HFFc6 (cell line): ENCODE results near the gene KRTAP5-3. TPM values are rescaled to one million over a fixed set of nuclear protein-coding genes. Genes with fewer than 3 reads are reported as not detected.
A peak's percentile ranks its signal among the peaks of the same experiment; 100 is the strongest.
"Not testable (repeated sequence)": the region's sequence is repeated elsewhere in the genome, so short reads cannot be mapped to it uniquely, and the experiment has no call there.

Experiments used
- DNase-seq: peaks from one replicate; pipeline ENCODE4 v3.0.0-alpha.2; 2018
- H3K27ac Mint-ChIP-seq: 2 replicates; pipeline ENCODE4 v1.8.0; 2020; ENCODE audit warnings: mild to moderate bottlenecking, mixed read lengths
- H3K27me3 Mint-ChIP-seq: 2 replicates; pipeline ENCODE4 v1.8.0; 2021; ENCODE audit warnings: mild to moderate bottlenecking, moderate library complexity, mixed read lengths; ENCODE audit not compliant: insufficient read depth
- H3K36me3 Mint-ChIP-seq: 2 replicates; pipeline ENCODE4 v1.8.0; 2021; ENCODE audit warnings: low read depth, mixed read lengths
- H3K4me1 Mint-ChIP-seq: 2 replicates; pipeline ENCODE4 v1.8.0; 2020; ENCODE audit warnings: low read depth, mixed read lengths
- H3K4me3 Mint-ChIP-seq: 2 replicates; pipeline ENCODE4 v1.8.0; 2020; ENCODE audit warnings: mild to moderate bottlenecking, moderate library complexity, mixed read lengths
- H3K9me3 Mint-ChIP-seq: 2 replicates; pipeline ENCODE4 v1.8.0; 2020; ENCODE audit warnings: mild to moderate bottlenecking, mixed read lengths
- total RNA-seq, 6 experiments: library from RNA; stranded (reverse); fragmentation: NEBNext Ultra II Directional; extraction: Animal tissue kit (Norgen Biotek cat#: 25700); gene quantifications; 2 replicates in 1 of 6; 3 replicates in 5 of 6; pipeline ENCODE4 v1.2.3, GENCODE V29; 2021
- TF ChIP-seq, protein P1 (sequence below): fragments of 200-600 bp; sonication (generic); IDR thresholded peaks from 2 replicates; pipeline ENCODE4 v1.5.0; 2021; ENCODE audit warnings: antibody characterized with exemption, mild to moderate bottlenecking

KRTAP5-3 gene
- total RNA-seq, 6 experiments from 2014 or later, result not detected

DNA sequence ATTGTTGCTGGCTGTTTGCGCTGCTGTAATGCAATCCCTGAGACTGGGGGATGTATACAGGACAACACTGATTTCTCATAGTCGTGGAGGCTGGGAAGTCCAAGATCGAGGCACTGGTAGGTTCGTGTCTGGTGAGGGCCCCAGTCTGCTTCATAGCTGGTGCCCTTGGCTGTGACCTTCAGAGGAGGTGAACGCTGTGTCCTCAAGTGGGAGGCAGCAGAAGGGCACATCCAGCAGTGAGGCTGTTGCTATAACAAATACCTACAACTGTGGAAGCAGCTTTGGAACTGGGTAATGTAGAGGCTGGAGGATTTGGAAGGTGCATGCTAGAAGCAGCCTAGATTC, 42.6 kb upstream of the KRTAP5-3 start:
- Mint-ChIP-seq H3K36me3 (no peaks in the 10 kb centered on the region), H3K9me3 (no peaks in the 10 kb centered on the region), H3K27me3 (peaks cover 40% of the 10 kb centered on the region), H3K4me3 (no peak overlapping the region), H3K4me1 (no peaks in the 10 kb centered on the region), H3K27ac (no peak overlapping the region)
- no peak for DNase-seq
- TF ChIP-seq, protein P1, sequence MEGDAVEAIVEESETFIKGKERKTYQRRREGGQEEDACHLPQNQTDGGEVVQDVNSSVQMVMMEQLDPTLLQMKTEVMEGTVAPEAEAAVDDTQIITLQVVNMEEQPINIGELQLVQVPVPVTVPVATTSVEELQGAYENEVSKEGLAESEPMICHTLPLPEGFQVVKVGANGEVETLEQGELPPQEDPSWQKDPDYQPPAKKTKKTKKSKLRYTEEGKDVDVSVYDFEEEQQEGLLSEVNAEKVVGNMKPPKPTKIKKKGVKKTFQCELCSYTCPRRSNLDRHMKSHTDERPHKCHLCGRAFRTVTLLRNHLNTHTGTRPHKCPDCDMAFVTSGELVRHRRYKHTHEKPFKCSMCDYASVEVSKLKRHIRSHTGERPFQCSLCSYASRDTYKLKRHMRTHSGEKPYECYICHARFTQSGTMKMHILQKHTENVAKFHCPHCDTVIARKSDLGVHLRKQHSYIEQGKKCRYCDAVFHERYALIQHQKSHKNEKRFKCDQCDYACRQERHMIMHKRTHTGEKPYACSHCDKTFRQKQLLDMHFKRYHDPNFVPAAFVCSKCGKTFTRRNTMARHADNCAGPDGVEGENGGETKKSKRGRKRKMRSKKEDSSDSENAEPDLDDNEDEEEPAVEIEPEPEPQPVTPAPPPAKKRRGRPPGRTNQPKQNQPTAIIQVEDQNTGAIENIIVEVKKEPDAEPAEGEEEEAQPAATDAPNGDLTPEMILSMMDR, result no peak

DNA sequence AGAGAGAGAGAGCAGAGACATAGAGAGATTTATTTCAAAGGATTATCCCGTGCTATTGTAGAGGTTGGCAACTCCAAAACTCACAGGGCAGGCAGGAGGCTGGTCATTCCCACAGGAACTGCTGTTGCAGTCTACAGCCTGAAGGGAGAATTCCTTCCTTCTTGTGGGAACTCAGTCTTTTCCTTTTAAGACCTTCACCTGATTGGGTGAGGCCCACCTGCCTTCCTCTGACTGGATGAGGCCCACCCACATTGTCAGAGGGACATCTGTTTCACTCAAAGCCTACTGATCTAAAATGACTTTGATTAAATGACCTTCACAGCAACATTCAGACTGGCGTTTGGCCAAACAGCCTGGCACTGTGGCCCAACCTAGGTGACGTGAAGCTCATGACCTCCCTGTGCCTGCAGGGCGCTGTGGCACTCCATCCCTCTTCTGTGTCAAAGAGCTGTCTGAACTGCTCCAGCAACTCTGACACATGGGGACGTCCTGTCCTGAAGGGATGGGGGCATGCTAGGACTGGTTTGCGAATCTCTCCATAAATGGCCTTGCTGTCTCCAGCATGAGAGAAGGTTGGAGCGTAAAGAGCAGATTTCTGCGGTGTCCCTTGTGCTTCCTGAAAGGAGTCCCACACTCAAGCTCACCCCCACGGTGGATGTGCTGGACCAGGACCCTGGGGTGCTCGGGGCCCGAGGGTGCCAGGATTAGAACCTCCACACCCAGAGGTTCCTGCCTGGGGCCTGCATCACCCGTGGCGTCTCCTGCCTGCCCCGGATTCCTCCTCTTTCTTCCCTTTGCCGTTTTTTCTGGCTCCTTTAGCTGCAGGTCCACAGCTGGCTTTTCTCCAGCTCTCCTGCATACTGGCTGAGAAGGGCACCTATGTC, 42.0 kb upstream of the KRTAP5-3 start:
- Mint-ChIP-seq H3K36me3 (no peaks in the 10 kb centered on the region), H3K27me3 (peaks cover 36% of the 10 kb centered on the region), H3K27ac (no peak overlapping the region), H3K9me3 (no peaks in the 10 kb centered on the region), H3K4me1 (no peaks in the 10 kb centered on the region), H3K4me3 (no peak overlapping the region)
- TF ChIP-seq, protein P1, result peak; percentile 9; the same call in 1 of the 2 replicates
- no peak for DNase-seq

DNA sequence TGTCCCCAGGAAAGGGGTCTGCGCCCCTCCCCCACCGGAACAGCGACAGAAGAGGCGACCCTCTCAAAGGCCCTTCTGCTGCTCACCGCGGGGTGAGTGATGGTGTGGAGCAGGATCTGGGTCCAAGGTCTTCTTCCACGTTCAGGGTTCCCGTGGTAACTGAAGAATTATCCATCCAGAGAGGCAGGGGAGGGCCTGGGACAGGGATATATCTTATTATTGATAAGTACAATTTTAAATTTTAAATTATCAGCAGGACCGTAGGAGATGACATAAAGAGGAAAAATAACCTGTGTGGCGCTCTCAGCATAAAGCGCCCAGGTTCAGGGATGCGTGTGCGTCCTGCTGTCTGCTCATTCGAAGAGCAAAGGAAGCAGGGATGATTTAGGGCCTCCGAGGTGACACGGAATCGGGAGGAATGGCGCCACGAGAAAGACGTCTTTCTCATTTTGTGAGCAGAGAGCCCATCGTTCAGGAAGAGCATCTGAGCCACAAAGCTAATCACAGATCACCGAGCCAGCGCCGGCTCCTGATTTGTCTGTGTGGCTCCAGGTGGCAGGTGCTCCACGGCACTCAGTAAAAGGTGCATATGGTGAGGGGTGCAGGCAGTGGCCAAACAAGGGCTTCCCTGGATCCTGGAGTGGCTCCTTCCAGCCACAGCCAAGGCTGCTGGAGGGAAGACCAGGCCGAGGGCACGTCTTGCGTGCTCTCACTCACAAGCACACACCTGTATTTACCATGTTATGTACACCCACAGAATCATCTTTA, 40.6 kb upstream of the KRTAP5-3 start:
- Mint-ChIP-seq H3K4me1 (no peaks in the 10 kb centered on the region), H3K36me3 (no peaks in the 10 kb centered on the region), H3K27me3 (peaks cover 39% of the 10 kb centered on the region), H3K9me3 (no peaks in the 10 kb centered on the region), H3K27ac (no peak overlapping the region), H3K4me3 (no peak overlapping the region)
- TF ChIP-seq, protein P1, result no peak
- DNase-seq, result no peak

DNA sequence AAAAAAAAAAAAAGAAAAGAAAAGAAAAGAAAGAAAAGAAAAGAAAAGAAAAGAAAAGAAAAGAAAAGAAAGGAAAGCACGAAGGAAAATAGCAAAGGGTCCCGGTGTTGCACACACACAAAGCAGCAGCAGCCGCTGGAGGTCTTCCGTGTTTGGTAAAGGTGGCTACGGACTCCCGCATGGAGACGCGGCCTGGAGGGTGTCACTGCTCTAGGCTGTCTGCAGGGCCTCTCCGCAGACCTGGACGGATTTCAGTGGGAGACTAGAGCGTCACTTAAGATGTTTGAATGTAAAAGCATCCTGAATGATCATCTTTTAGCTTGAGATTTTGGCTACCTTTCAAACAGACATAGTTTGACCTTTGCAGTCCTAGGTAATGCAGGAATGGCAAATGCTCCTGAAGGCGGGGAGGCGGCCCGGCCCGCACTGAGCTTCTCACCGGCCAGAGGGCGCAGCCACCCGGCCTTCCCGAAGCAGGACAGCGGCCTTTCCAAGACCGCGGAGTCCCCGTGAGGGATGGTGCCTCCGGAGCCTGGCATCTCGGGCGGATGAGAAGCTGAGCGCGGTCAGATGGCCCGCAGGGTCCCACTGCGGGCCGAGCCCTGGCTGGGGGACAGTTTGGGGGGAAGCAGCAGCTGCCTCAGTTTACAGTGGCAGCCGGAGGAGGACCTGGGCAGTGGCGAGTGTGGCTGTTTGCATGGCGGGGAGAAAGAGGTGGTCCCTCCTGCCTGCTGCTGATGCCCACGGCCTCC, 39.8 kb upstream of the KRTAP5-3 start:
- peaks cover 39% of the 10 kb centered on the region for H3K27me3 Mint-ChIP-seq
- H3K4me1 Mint-ChIP-seq, result no peaks in the 10 kb centered on the region
- no peak for DNase-seq
- H3K36me3 Mint-ChIP-seq, result no peaks in the 10 kb centered on the region
- no peaks in the 10 kb centered on the region for H3K9me3 Mint-ChIP-seq
- no peak overlapping the region for H3K4me3 Mint-ChIP-seq
- H3K27ac Mint-ChIP-seq, result no peak overlapping the region
- TF ChIP-seq, protein P1, result no peak

DNA sequence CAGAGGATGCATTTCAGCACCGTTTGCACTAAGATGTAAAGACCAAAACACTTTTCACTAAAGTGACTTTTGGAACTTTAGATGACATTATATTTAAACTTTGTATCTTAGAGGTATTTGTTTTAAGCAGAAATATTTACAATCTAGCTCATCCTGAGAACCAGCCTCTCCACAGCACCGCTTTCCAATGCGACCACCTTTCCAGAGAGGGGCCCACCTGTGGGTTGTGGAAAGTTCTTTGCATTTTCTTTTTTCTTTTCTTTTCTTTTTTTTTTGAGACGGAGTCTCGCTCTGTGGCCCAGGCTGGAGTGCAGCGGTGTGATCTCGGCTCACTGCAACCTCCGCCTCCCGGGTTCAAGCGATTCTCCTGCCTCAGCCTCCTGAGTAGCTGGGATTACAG, 38.3 kb upstream of the KRTAP5-3 start:
- H3K27ac Mint-ChIP-seq, H3K4me1 Mint-ChIP-seq, H3K4me3 Mint-ChIP-seq, H3K36me3 Mint-ChIP-seq, DNase-seq, H3K9me3 Mint-ChIP-seq: not testable (repeated sequence)
- peaks cover 31% of the 10 kb centered on the region for H3K27me3 Mint-ChIP-seq
